CD4-positive, CD25-positive, alpha-beta regulatory T cell (primary cell): ENCODE results near the gene ABCC1. TPM values are rescaled to one million over a fixed set of nuclear protein-coding genes. Genes with fewer than 3 reads are reported as not detected.
"Not testable (repeated sequence)": the region's sequence is repeated elsewhere in the genome, so short reads cannot be mapped to it uniquely, and the experiment has no call there.

Source experiments
- ATAC-seq, 2 donors: fragments of 150-1000 bp; cut with Tn5 transposase; one replicate each; pipeline ENCODE4 v1.10.0; 2021; ENCODE audit warnings: low read depth in 2 of 2, moderate number of reproducible peaks in 2 of 2, moderate library complexity in 1 of 2
- DNase-seq, 3 donors: peaks; one replicate each; pipeline versions ENCODE4 v3.0.0 to v3.0.0-alpha.2; 2012 to 2022; ENCODE audit warnings: mixed read lengths in 1 of 3
- H3K27ac ChIP-seq: one replicate; pipeline ENCODE4 v1.7.0; 2013; ENCODE audit warnings: mild to moderate bottlenecking, low read length; ENCODE audit not compliant: insufficient read depth, poor library complexity, severe bottlenecking
- H3K27me3 ChIP-seq: one replicate; pipeline ENCODE4 v1.7.0; 2013; ENCODE audit warnings: low read length; ENCODE audit not compliant: control insufficient read depth, insufficient read depth
- H3K36me3 ChIP-seq: one replicate; pipeline ENCODE4 v1.7.0; 2013; ENCODE audit warnings: mild to moderate bottlenecking, low read length, moderate library complexity; ENCODE audit not compliant: control insufficient read depth, insufficient read depth
- H3K4me1 ChIP-seq: 2 replicates; pipeline ENCODE4 v1.7.0; 2013; ENCODE audit warnings: mild to moderate bottlenecking, low read length; ENCODE audit not compliant: insufficient read depth, control insufficient read depth, poor library complexity, severe bottlenecking
- H3K4me3 ChIP-seq: one replicate; pipeline ENCODE4 v1.7.0; 2013; ENCODE audit warnings: low read depth, mild to moderate bottlenecking, low read length, moderate library complexity
- H3K9me3 ChIP-seq, 2 experiments: 1 replicate in 1 of 2; 2 replicates in 1 of 2; pipeline ENCODE4 v1.7.0; 2013; ENCODE audit warnings: low read length in 2 of 2, mild to moderate bottlenecking in 1 of 2, moderate library complexity in 1 of 2; ENCODE audit not compliant: control insufficient read depth in 2 of 2
- H3K27ac Mint-ChIP-seq, 3 donors: one replicate each; pipeline ENCODE4 v1.8.0; 2020 to 2022; ENCODE audit warnings: mild to moderate bottlenecking in 3 of 3, mixed read lengths in 3 of 3, moderate library complexity in 2 of 3
- H3K27me3 Mint-ChIP-seq: one replicate; pipeline ENCODE4 v1.8.0; 2022; ENCODE audit warnings: mild to moderate bottlenecking, mixed read lengths
- H3K36me3 Mint-ChIP-seq: one replicate; pipeline ENCODE4 v1.8.0; 2020; ENCODE audit warnings: mixed read lengths
- H3K4me1 Mint-ChIP-seq, 4 donors: one replicate each; pipeline ENCODE4 v1.8.0; 2020 to 2022; ENCODE audit warnings: mixed read lengths in 4 of 4, mild to moderate bottlenecking in 1 of 4
- H3K4me3 Mint-ChIP-seq, 4 donors: one replicate each; pipeline ENCODE4 v1.8.0; 2020 to 2022; ENCODE audit warnings: mild to moderate bottlenecking in 4 of 4, mixed read lengths in 4 of 4, moderate library complexity in 3 of 4
- H3K9me3 Mint-ChIP-seq, 7 donors: one replicate each; pipeline ENCODE4 v1.8.0; 2020 to 2022; ENCODE audit warnings: mixed read lengths in 7 of 7, mild to moderate bottlenecking in 3 of 7, moderate library complexity in 2 of 7
- polyA plus RNA-seq, 4 donors: library from polyadenylated mRNA; unstranded; fragments of 300-500 nt; fragmentation: Illumina TruSeq; gene quantifications; one replicate each; pipeline ENCODE4 v1.2.3, GENCODE V29; 2021
- total RNA-seq: library from RNA; stranded (reverse); gene quantifications from one replicate; pipeline ENCODE4 v1.2.3, GENCODE V29; 2022

Gene ABCC1
- total and polyA plus RNA-seq, 5 donors from 2014 or later = 6.9 to 103 (median 8.7) TPM

DNA sequence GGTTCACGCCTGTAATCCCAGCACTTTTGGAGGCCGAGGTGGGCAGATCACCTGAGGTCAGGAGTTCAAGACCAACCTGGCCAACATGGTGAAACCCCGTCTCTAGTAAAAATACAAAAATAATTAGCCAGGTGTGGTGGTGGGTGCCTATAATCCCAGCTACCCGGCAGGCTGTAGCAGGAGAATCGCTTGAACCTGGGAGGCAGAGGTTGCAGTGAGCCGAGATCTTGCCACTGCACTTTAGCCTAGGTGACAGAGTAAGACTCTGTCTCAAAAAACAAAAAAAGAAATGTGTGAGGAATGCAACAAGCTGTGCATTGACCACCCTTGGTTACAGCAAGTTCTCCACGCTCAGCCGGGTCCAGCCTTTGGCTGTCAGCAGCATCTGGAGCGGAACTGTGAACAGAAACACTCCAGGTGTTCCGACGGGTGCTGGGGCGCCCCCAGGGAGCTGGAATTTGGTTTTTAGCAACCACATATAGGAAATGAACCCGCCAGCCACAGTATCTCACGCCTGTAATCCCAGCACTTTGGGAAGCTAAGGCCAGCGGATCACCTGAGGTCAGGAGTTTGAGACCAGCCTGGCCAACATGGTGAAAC is 198.7 kb downstream of the ABCC1 start:
- not testable (repeated sequence) for H3K4me3 Mint-ChIP-seq, H3K4me1 ChIP-seq, H3K4me3 ChIP-seq, H3K9me3 ChIP-seq, H3K4me1 Mint-ChIP-seq, H3K9me3 Mint-ChIP-seq, H3K27ac Mint-ChIP-seq, H3K27me3 Mint-ChIP-seq, DNase-seq, ATAC-seq, H3K27me3 ChIP-seq, H3K27ac ChIP-seq
- H3K36me3 Mint-ChIP-seq = peaks cover 17% of the 10 kb centered on the region
- H3K36me3 ChIP-seq = peaks cover 18% of the 10 kb centered on the region

DNA sequence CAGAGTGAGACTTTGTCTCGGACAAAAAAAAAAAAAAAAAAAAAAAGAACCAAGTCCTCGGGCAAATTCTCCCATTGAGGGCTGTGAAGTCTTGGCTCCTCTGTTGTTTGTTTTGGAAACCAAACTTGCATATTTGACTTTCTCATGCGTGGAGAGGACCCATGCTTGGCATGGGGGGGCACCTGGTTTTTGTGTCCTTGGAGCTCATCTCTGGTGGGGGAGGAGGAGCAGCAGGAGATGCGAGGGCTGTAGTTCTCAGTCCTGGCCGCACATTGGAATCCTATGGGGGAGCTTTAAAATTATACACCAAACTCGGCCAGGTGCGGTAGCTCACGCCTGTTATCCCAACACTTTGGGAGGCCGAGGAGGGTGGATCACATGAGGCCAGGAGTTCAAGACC is 199.3 kb downstream of the ABCC1 start:
- no peak overlapping the region for H3K4me3 Mint-ChIP-seq
- H3K9me3 Mint-ChIP-seq = no peaks in the 10 kb centered on the region
- Histone ChIP-seq H3K27ac (no peak overlapping the region), H3K4me1 (no peaks in the 10 kb centered on the region), H3K27me3 (no peaks in the 10 kb centered on the region), H3K9me3 (no peaks in the 10 kb centered on the region), H3K4me3 (no peak overlapping the region), H3K36me3 (peaks cover 18% of the 10 kb centered on the region)
- H3K4me1 Mint-ChIP-seq = no peaks in the 10 kb centered on the region
- H3K27ac Mint-ChIP-seq = no peak overlapping the region
- ATAC-seq (no peak), DNase-seq (no peak)
- H3K36me3 Mint-ChIP-seq = peaks cover 15% of the 10 kb centered on the region
- no peaks in the 10 kb centered on the region for H3K27me3 Mint-ChIP-seq

DNA sequence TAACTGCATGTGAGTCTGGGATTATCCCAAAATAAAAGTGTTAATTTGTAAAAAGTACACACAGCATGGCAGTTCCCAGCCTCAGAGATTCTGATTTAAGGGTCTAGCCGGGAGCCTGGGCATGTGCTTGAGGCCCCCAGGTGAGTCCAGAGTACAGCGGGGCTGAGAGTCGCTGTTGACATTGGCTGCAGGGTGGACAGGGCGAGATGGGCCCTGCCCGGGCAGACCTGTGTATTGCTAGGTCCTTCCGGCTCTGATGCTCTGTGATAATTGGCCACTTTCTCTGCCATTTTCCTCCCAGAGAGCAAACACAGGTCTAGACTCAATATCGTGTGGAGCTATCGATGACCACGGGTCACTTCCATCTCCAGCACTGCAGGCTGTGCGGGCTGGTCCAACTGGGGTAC is 200.3 kb downstream of the ABCC1 start:
- Mint-ChIP-seq H3K4me3 (no peak overlapping the region), H3K4me1 (no peaks in the 10 kb centered on the region), H3K9me3 (no peaks in the 10 kb centered on the region), H3K36me3 (peaks cover 7% of the 10 kb centered on the region), H3K27ac (no peak overlapping the region), H3K27me3 (no peaks in the 10 kb centered on the region)
- H3K27me3 ChIP-seq = no peaks in the 10 kb centered on the region
- H3K4me3 ChIP-seq = no peak overlapping the region
- H3K36me3 ChIP-seq = peaks cover 12% of the 10 kb centered on the region
- no peak for ATAC-seq
- DNase-seq = no peak
- H3K9me3 ChIP-seq = no peaks in the 10 kb centered on the region
- no peak overlapping the region for H3K27ac ChIP-seq
- H3K4me1 ChIP-seq = no peaks in the 10 kb centered on the region

DNA sequence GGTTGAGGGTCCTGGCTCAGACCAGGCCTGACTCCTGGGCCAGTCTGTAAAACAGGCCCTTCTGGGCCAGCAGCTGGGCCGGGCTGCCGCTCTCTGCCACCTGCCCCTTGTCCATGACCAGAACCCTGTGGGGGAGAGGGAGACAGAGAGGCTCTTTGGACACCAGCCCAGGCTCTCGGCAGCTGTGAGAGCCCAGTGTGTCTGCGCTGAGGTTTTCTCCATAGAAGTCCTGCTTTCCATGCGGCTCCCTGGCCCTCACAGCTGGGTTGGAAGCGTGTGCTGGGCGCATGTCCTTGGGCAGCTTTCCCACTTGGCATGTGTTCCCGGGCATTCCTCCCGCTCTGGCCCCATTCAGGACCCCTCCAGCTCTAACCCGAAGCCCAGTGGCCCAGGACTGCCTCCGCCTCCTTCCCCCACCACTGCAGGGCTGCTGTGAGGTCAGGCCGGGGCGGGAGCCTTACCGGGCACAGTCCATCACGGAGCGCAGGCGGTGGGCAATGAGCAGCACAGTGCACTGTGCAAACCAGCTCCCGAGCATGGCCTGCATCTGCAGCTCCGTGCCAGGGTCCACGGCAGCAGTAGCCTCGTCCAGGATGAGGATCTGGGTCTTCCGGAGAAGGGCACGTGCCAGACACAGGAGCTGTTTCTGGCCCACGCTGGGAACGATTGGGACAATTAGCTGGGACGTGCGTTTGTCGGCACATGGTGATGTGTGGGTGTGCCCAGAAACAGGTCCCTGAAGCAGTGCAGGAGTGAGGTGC is 200.9 kb downstream of the ABCC1 start:
- ATAC-seq (no peak), DNase-seq (no peak)
- no peak overlapping the region for H3K4me3 Mint-ChIP-seq
- H3K27me3 Mint-ChIP-seq = no peaks in the 10 kb centered on the region
- Histone ChIP-seq H3K36me3 (peaks cover 8% of the 10 kb centered on the region), H3K27ac (no peak overlapping the region), H3K4me3 (no peak overlapping the region), H3K9me3 (no peaks in the 10 kb centered on the region), H3K4me1 (no peaks in the 10 kb centered on the region), H3K27me3 (no peaks in the 10 kb centered on the region)
- H3K4me1 Mint-ChIP-seq = no peaks in the 10 kb centered on the region
- peaks cover 0 to under 1% (median 0%) of the 10 kb centered on the region in 7 donors for H3K9me3 Mint-ChIP-seq
- peaks cover 4% of the 10 kb centered on the region for H3K36me3 Mint-ChIP-seq
- peak overlapping the region in 1 of 3 donors; percentile 56 for H3K27ac Mint-ChIP-seq

DNA sequence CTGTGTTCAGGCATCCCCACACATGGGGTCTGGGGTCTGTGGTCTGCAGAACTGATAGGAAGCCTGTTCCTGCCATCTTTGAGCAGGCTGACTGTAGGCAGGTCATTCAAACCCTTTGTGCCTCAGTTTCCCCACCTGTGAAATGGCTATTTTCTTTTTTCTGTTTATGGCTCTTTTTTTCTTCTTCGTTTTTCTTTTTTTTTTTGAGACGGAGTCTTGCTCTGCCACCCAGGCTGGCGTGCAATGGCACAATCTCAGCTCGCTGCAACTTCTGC is 201.4 kb downstream of the ABCC1 start:
- DNase-seq = no peak
- no peaks in the 10 kb centered on the region for H3K4me1 ChIP-seq
- H3K36me3 ChIP-seq = peaks cover 4% of the 10 kb centered on the region
- H3K27me3 Mint-ChIP-seq = no peaks in the 10 kb centered on the region
- H3K4me3 ChIP-seq = no peak overlapping the region
- no peaks in the 10 kb centered on the region for H3K9me3 ChIP-seq
- peak overlapping the region in 1 of 3 donors; percentile 56 for H3K27ac Mint-ChIP-seq
- H3K27ac ChIP-seq = no peak overlapping the region
- no peak overlapping the region for H3K4me3 Mint-ChIP-seq
- peaks cover 0 to 1% (median 0%) of the 10 kb centered on the region in 7 donors for H3K9me3 Mint-ChIP-seq
- no peaks in the 10 kb centered on the region for H3K36me3 Mint-ChIP-seq
- ATAC-seq = no peak
- H3K27me3 ChIP-seq = no peaks in the 10 kb centered on the region
- H3K4me1 Mint-ChIP-seq = no peaks in the 10 kb centered on the region

DNA sequence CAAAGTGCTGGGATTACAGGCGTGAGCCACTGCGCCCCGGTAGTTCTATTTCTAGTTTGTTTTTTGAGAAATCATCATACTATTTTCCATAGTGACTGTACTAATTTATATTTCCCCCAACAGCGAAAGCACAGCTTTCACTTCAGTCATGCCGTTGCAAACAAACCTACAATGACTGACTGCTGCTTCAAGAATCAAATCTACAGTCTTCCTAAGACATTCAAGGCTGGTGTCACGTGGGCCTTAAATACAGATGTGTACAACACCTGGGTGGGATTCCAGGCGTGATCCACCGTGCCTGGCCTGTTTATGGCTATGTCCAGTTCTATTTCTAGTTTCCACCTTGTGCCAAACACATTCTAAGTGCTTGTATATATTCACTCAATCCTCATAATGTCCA is 201.9 kb downstream of the ABCC1 start:
- Histone ChIP-seq H3K4me3 (no peak overlapping the region), H3K27me3 (no peaks in the 10 kb centered on the region), H3K9me3 (no peaks in the 10 kb centered on the region), H3K4me1 (no peaks in the 10 kb centered on the region), H3K36me3 (no peaks in the 10 kb centered on the region), H3K27ac (no peak overlapping the region)
- Mint-ChIP-seq H3K4me1 (no peaks in the 10 kb centered on the region), H3K36me3 (no peaks in the 10 kb centered on the region), H3K9me3 (peaks cover 0 to 1% (median 0%) of the 10 kb centered on the region in 7 donors), H3K4me3 (no peak overlapping the region), H3K27ac (no peak overlapping the region), H3K27me3 (no peaks in the 10 kb centered on the region)
- no peak for DNase-seq
- ATAC-seq = no peak

DNA sequence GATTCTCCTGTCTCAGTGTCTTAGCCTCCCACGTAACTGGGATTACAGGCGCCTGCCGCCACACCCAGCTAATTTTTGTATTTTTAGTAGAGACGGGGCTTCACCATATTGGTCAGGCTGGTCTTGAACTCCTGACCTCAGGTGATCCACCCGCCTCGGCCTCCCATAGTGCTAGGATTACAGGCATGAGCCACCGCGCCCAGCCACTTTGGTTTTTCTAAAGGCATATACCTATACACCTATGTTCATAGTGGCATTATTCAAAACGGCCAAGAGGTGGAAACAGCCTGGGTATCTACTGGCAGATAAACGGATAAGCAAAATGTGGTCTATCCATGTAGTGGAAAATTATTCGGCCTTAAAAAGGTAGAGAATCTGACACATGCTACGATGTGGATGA is 203.6 kb downstream of the ABCC1 start:
- H3K9me3 ChIP-seq, H3K4me3 Mint-ChIP-seq, H3K4me3 ChIP-seq, H3K9me3 Mint-ChIP-seq, H3K4me1 Mint-ChIP-seq, ATAC-seq, H3K27me3 ChIP-seq, H3K27me3 Mint-ChIP-seq, H3K4me1 ChIP-seq, H3K36me3 ChIP-seq, H3K27ac ChIP-seq, H3K27ac Mint-ChIP-seq, H3K36me3 Mint-ChIP-seq, DNase-seq: not testable (repeated sequence)

DNA sequence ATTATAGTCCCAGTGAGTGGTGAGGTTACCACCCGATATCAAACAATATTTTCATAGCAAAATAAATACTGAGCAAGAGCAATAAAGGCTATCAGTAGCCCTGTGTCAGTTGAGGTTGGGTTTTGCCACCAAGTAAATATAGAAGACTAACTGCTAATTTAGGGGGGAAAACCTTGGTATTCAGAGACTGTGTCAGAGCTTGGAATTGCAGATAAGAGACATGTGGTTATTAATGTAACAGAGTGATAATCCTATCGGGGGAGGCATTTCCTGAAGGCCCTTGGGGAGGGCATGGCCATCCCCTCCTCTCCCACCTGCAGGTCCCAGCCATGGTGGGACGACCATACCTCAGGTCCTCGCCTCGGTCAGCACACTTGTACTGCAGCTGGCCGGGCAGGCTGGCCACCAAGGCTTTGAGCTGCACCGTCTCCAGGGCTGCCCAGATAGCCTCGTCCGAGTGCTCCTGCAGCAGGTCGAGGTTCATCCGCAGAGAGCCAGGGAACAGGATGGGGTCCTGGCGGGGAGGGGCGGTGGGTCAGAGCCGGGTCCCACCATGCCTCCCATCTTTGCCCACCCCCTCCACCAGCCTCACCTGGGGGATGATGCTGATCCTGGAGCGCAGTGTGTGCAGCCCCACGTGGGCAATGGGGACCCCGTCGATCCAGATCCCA is 205.0 kb downstream of the ABCC1 start:
- H3K4me1 ChIP-seq = no peaks in the 10 kb centered on the region
- Mint-ChIP-seq H3K9me3 (peaks cover 2 to 18% (median 6%) of the 10 kb centered on the region in 7 donors), H3K4me3 (no peak overlapping the region), H3K4me1 (no peaks in the 10 kb centered on the region), H3K36me3 (no peaks in the 10 kb centered on the region), H3K27ac (no peak overlapping the region), H3K27me3 (peaks cover 5% of the 10 kb centered on the region)
- H3K27ac ChIP-seq = no peak overlapping the region
- H3K9me3 ChIP-seq = peaks cover 12 to 14% of the 10 kb centered on the region in 2 experiments
- ATAC-seq (no peak), DNase-seq (no peak)
- H3K36me3 ChIP-seq = no peaks in the 10 kb centered on the region
- H3K4me3 ChIP-seq = no peak overlapping the region
- H3K27me3 ChIP-seq = no peaks in the 10 kb centered on the region
